GM12878 (cell line): ENCODE measurements around the gene HTRA3. TPM values are rescaled to one million over a fixed set of nuclear protein-coding genes. Genes with fewer than 3 reads are reported as not detected.
A peak's percentile ranks its signal among the peaks of the same experiment; 100 is the strongest.
"Not testable (repeated sequence)": the region's sequence is repeated elsewhere in the genome, so short reads cannot be mapped to it uniquely, and the experiment has no call there.

Experiments used
- ATAC-seq: fragments of 200-7000 bp; cut with Tn5 transposase; 3 replicates; pipeline ENCODE4 v1.9.1; 2020; ENCODE audit warnings: mild to moderate bottlenecking, moderate library complexity
- BruUV-seq: library from RNA; stranded (reverse); fragments of 400-500 nt; replicated peaks from 2 replicates; lab custom pipeline; 2021; lab: Mats Ljungman, UMichigan
- CTCF ChIA-PET: fragments of 300-600 bp; sonication (Branson Sonifier 250); formaldehyde crosslinking; extraction: SDS; loops from one replicate; lab custom pipeline; 2021; ENCODE audit warnings: inconsistent platforms; lab: Yijun Ruan, JAX
- POLR2A ChIA-PET: fragments of 350-600 bp; formaldehyde crosslinking; extraction: SDS; loops from one replicate; lab custom pipeline; 2021; ENCODE audit warnings: inconsistent platforms; lab: Charles Lee
- RAD21 ChIA-PET: fragments of 300-600 bp; sonication (Branson Sonifier 250); formaldehyde crosslinking; loops from one replicate; lab custom pipeline; 2023; ENCODE audit warnings: antibody characterized with exemption; ENCODE audit not compliant: unreplicated experiment; lab: Charles Lee
- SMC1A ChIA-PET: fragments of 300-600 bp; sonication (Branson Sonifier 250); formaldehyde crosslinking; loops from one replicate; lab custom pipeline; 2023; ENCODE audit not compliant: unreplicated experiment, uncharacterized antibody; lab: Charles Lee
- DNase-seq: peaks from one replicate; pipeline ENCODE4 v3.0.0-alpha.2; 2011; ENCODE audit warnings: low read depth, low spot score
- FAIRE-seq: peaks from 3 replicates; lab custom pipeline; 2011; peaks lifted over from hg19 to GRCh38; lab: Jason Lieb, UNC
- H2AFZ ChIP-seq: 2 replicates; pipeline ENCODE4 v1.6.0; 2011; ENCODE audit warnings: low read depth, low read length, control low read depth; ENCODE audit not compliant: control insufficient read depth
- H3K27ac ChIP-seq: 2 replicates; pipeline ENCODE4 v1.5.1; 2011; ENCODE audit warnings: control low read depth; ENCODE audit not compliant: control insufficient read depth, insufficient read depth
- H3K27me3 ChIP-seq, 2 experiments: replicated peaks in 1 of 2; 2 replicates each; pipeline versions ENCODE4 v1.6.0 to v1.6.1; 2011; ENCODE audit warnings: low read length in 1 of 2; ENCODE audit not compliant: control insufficient read depth in 2 of 2, insufficient read depth in 2 of 2
- H3K36me3 ChIP-seq, 2 experiments: 2 replicates each; pipeline ENCODE4 v1.5.1; 2011; ENCODE audit warnings: low read length in 1 of 2; ENCODE audit not compliant: control insufficient read depth in 2 of 2, insufficient read depth in 2 of 2
- H3K4me1 ChIP-seq: 2 replicates; pipeline ENCODE4 v1.6.1; 2011; ENCODE audit warnings: mild to moderate bottlenecking, low read length, moderate library complexity, mixed read lengths; ENCODE audit not compliant: control insufficient read depth, insufficient read depth
- H3K4me2 ChIP-seq: 2 replicates; pipeline ENCODE4 v1.6.0; 2011; ENCODE audit warnings: control low read depth; ENCODE audit not compliant: control insufficient read depth, insufficient read depth
- H3K4me3 ChIP-seq: fragments of 200-600 bp; sonication (generic); 2 replicates; pipeline ENCODE4 v1.5.1; 2016
- H3K79me2 ChIP-seq: 2 replicates; pipeline ENCODE4 v1.6.0; 2011; ENCODE audit warnings: low read length; ENCODE audit not compliant: control insufficient read depth, insufficient read depth
- H3K9ac ChIP-seq: 2 replicates; pipeline ENCODE4 v1.8.0; 2011; ENCODE audit warnings: low read length, control low read depth, mixed read lengths; ENCODE audit not compliant: control insufficient read depth, insufficient read depth
- H3K9me3 ChIP-seq: replicated peaks from 3 replicates; pipeline ENCODE4 v1.5.1; 2011; ENCODE audit warnings: mild to moderate bottlenecking, low read length; ENCODE audit not compliant: control insufficient read depth, insufficient read depth
- H4K20me1 ChIP-seq: 2 replicates; pipeline ENCODE4 v1.6.0; 2011; ENCODE audit not compliant: control insufficient read depth, insufficient read depth
- BHLHE40 ChIP-seq, 2 experiments: fragments of 450-650 bp in 1 of 2; IDR thresholded peaks; 2 replicates each; pipeline ENCODE4 v1.6.1; 2011 to 2017; ENCODE audit warnings: low read depth in 2 of 2, borderline replicate concordance in 1 of 2, improper control_type of control experiment in 1 of 2, low read length in 1 of 2, mild to moderate bottlenecking in 1 of 2
- CREB1 ChIP-seq: IDR thresholded peaks from 2 replicates; pipeline ENCODE4 v1.6.1; 2012; ENCODE audit warnings: low read depth, mild to moderate bottlenecking, inconsistent platforms
- IRF4 ChIP-seq: IDR thresholded peaks from 2 replicates; pipeline ENCODE4 v1.6.1; 2011; ENCODE audit warnings: low read depth, low read length
- WGBS: methylation state at CpG from one replicate; pipeline ENCODE4 v1.1.6; 2016; ENCODE audit warnings: low lambda C conversion rate; ENCODE audit not compliant: insufficient replicate concordance, insufficient coverage; ENCODE audit errors: missing lambda C conversion rate; 5-methylcytosine and 5-hydroxymethylcytosine counted together
- in situ Hi-C: fragments of 300-500 bp; cut with MboI; formaldehyde crosslinking; loops from 9 replicates; pipeline ENCODE4 v1.14.3; 2018; ENCODE audit warnings: mixed read lengths
- intact Hi-C: fragments of 100-400 bp; cut with micrococcal nuclease; formaldehyde crosslinking; loops from one replicate; pipeline ENCODE4 v1.14.2; 2022; ENCODE audit not compliant: unreplicated experiment
- polyA plus RNA-seq, 11 experiments: library from polyadenylated mRNA; depleted of rRNA in 4 of 11; unstranded in 6 of 11; stranded (reverse) in 5 of 11; fragments of >200 nt; fragmentation: Nextera tagmentation in 4 of 11; fragmentation: Illumina TruSeq in 1 of 11; extraction: Ambion mirVana in 4 of 11; extraction: Trizol in 1 of 11; gene quantifications; 1 replicate in 1 of 11; 2 replicates in 10 of 11; pipeline versions ENCODE4 v1.2.1 to v1.2.3, GENCODE V29; 2011 to 2016; ENCODE audit warnings: inconsistent platforms in 2 of 11, missing spikeins in 2 of 11, low read depth in 1 of 11
- total RNA-seq, 4 experiments: library from RNA; depleted of rRNA in 3 of 4; stranded (reverse); fragments of >200 nt in 3 of 4; fragmentation: Illumina TruSeq in 1 of 4; extraction: Trizol in 1 of 4; gene quantifications; 2 replicates each; pipeline versions ENCODE4 v1.2.1 to v1.2.3, GENCODE V29; 2013 to 2021

Gene HTRA3
- total and polyA plus RNA-seq, 10 of the 15 experiments (the other 5 are each of a cell fraction or from before 2014, with no cell fraction given), result 0.04 to 1.2 (median 0.08) TPM; not detected in 7

DNA sequence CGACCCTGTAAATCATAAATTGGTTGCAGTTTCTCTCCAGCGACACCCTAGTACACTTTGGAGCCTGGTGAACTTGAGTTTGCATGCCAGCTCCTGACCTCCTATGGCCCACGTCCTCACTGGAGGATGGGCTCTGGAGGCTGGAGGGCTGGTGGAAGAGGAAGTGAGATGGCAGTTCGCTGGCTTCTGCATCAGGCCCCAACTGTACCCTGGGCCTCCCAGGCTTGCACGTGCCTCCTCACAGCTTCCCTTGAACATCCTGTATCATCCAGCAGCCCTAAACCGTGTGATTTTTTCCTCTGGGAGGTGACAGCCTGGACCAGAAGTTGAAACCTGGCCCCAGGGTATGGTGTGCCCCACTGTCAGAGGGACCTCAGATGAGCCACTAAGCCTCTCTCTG lies 78.5 kb downstream of the HTRA3 start:
- H3K27me3 ChIP-seq, result no peaks in the 10 kb centered on the region; a peak in 1 of 4 replicates
- H3K9ac ChIP-seq, result no peak overlapping the region
- no peaks in the 10 kb centered on the region for H3K36me3 ChIP-seq
- 0 out of 3 replicates have a peak, but pooled peaks have one; percentile 17 for ATAC-seq
- WGBS, result 33% methylated on average over 6 of the region's 6 CpGs
- no peaks in the 10 kb centered on the region for H3K79me2 ChIP-seq
- TF ChIP-seq CREB1 (no peak), IRF4 (no peak), BHLHE40 (IDR thresholded peaks at IDR 0.05; ENCODE audit: borderline replicate concordance in 1 of 2, low read depth in 2 of 2, low read length in 1 of 2) (peak in 1 of 2 experiments; percentile 74; a peak in 2 of 4 replicates)
- TF ChIP-seq, all 136 proteins: peak for 1
- no peaks in the 10 kb centered on the region for H4K20me1 ChIP-seq
- DNase-seq, result no peak
- intact Hi-C loops (no loop called here), in situ Hi-C loops (no loop called here)
- no peaks in the 10 kb centered on the region for H3K9me3 ChIP-seq
- H3K4me1 ChIP-seq, result no peaks in the 10 kb centered on the region
- FAIRE-seq, result no peak
- no peak overlapping the region for H3K27ac ChIP-seq
- H3K4me2 ChIP-seq, result no peak overlapping the region
- ChIA-PET CTCF (no interaction called here), RAD21 (interaction anchor here (0.5 kb wide), 1 partner anchor 10 kb away, joined by 3 read pairs; no protein-coding TSS in a partner anchor), POLR2A (no interaction called here), SMC1A (no interaction called here)
- H3K4me3 ChIP-seq, result no peak overlapping the region
- no peak overlapping the region for H2AFZ ChIP-seq
- no TSS peak for BruUV-seq

DNA sequence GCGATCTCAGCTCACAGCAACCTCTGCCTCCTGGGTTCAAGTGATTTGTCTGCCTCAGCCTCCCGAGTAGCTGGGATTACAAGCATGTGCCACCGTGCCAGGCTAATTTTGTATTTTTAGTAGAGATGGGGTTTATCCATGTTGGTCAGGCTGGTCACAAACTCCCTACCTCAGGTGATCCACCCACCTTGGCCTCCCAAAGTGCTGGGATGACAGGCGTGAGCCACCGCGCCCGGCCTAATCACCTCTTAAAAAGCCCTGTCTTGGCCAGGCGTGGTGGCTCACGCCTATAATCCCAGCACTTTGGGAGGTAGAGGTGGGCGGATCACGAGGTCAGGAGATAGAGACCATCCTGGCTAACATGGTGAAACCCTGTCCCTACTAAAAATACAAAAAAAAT lies 79.7 kb downstream of the HTRA3 start:
- H3K4me3 ChIP-seq, BruUV-seq, H3K27ac ChIP-seq, H3K9me3 ChIP-seq, SMC1A ChIA-PET, DNase-seq, H3K4me2 ChIP-seq, RAD21 ChIA-PET, H3K36me3 ChIP-seq, H2AFZ ChIP-seq, ATAC-seq, POLR2A ChIA-PET, H3K27me3 ChIP-seq, in situ Hi-C loops, H3K9ac ChIP-seq, H3K4me1 ChIP-seq, intact Hi-C loops, CTCF ChIA-PET, FAIRE-seq, H4K20me1 ChIP-seq, H3K79me2 ChIP-seq: not testable (repeated sequence)
- 55% methylated on average over 11 of the region's 11 CpGs for WGBS
